Measurements from ENCODE around the gene RALGAPA1. TPM values are rescaled to one million over a fixed set of nuclear protein-coding genes. Genes with fewer than 3 reads are reported as not detected.

Gene RALGAPA1
- total RNA-seq, 1 experiment from 2014 or later, result 31.7 TPM

GRCh38 chr14:35653045-35653444 lies 156.1 kb downstream of the RALGAPA1 start:
- ChIA-PET POLR2A (no interaction called here), CTCF (no interaction called here)
- H3K9me3 Mint-ChIP-seq, result no peaks in the 10 kb centered on the region
- TF ChIP-seq, protein P1, sequence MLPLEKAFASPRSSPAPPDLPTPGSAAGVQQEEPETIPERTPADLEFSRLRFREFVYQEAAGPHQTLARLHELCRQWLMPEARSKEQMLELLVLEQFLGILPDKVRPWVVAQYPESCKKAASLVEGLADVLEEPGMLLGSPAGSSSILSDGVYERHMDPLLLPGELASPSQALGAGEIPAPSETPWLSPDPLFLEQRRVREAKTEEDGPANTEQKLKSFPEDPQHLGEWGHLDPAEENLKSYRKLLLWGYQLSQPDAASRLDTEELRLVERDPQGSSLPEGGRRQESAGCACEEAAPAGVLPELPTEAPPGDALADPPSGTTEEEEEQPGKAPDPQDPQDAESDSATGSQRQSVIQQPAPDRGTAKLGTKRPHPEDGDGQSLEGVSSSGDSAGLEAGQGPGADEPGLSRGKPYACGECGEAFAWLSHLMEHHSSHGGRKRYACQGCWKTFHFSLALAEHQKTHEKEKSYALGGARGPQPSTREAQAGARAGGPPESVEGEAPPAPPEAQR (CRISPR knock-in tag; IDR thresholded peaks at IDR 0.05), result no peak
- TF ChIP-seq IRF1 (CRISPR knock-in tag; IDR thresholded peaks at IDR 0.05) (no peak), ETV6 (CRISPR knock-in tag; IDR thresholded peaks at IDR 0.05) (no peak), ZNF532 (CRISPR knock-in tag; IDR thresholded peaks at IDR 0.05; ENCODE audit: borderline replicate concordance) (no peak), GTF2I (CRISPR knock-in tag; conservative IDR thresholded peaks at IDR 0.05) (no peak), CREB1 (CRISPR knock-in tag; IDR thresholded peaks at IDR 0.05) (no peak), FOXJ3 (CRISPR knock-in tag; IDR thresholded peaks at IDR 0.05; ENCODE audit: borderline replicate concordance) (no peak), ATF1 (CRISPR knock-in tag; IDR thresholded peaks at IDR 0.05) (no peak), CDX4 (CRISPR knock-in tag; IDR thresholded peaks at IDR 0.05; ENCODE audit: borderline replicate concordance) (no peak), ZNF317 (CRISPR knock-in tag; IDR thresholded peaks at IDR 0.05; ENCODE audit: borderline replicate concordance, low read depth) (no peak), ZNF121 (CRISPR knock-in tag; IDR thresholded peaks at IDR 0.05) (no peak), KAT7 (CRISPR knock-in tag; IDR thresholded peaks at IDR 0.05; ENCODE audit: borderline replicate concordance) (no peak), NR3C1 (CRISPR knock-in tag; conservative IDR thresholded peaks at IDR 0.05; ENCODE audit: low read depth) (no peak)
- TF ChIP-seq, protein P2, sequence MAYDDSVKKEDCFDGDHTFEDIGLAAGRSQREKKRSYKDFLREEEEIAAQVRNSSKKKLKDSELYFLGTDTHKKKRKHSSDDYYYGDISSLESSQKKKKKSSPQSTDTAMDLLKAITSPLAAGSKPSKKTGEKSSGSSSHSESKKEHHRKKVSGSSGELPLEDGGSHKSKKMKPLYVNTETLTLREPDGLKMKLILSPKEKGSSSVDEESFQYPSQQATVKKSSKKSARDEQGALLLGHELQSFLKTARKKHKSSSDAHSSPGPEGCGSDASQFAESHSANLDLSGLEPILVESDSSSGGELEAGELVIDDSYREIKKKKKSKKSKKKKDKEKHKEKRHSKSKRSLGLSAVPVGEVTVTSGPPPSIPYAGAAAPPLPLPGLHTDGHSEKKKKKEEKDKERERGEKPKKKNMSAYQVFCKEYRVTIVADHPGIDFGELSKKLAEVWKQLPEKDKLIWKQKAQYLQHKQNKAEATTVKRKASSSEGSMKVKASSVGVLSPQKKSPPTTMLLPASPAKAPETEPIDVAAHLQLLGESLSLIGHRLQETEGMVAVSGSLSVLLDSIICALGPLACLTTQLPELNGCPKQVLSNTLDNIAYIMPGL (CRISPR knock-in tag; IDR thresholded peaks at IDR 0.05), result no peak
- TF ChIP-seq, protein P3, sequence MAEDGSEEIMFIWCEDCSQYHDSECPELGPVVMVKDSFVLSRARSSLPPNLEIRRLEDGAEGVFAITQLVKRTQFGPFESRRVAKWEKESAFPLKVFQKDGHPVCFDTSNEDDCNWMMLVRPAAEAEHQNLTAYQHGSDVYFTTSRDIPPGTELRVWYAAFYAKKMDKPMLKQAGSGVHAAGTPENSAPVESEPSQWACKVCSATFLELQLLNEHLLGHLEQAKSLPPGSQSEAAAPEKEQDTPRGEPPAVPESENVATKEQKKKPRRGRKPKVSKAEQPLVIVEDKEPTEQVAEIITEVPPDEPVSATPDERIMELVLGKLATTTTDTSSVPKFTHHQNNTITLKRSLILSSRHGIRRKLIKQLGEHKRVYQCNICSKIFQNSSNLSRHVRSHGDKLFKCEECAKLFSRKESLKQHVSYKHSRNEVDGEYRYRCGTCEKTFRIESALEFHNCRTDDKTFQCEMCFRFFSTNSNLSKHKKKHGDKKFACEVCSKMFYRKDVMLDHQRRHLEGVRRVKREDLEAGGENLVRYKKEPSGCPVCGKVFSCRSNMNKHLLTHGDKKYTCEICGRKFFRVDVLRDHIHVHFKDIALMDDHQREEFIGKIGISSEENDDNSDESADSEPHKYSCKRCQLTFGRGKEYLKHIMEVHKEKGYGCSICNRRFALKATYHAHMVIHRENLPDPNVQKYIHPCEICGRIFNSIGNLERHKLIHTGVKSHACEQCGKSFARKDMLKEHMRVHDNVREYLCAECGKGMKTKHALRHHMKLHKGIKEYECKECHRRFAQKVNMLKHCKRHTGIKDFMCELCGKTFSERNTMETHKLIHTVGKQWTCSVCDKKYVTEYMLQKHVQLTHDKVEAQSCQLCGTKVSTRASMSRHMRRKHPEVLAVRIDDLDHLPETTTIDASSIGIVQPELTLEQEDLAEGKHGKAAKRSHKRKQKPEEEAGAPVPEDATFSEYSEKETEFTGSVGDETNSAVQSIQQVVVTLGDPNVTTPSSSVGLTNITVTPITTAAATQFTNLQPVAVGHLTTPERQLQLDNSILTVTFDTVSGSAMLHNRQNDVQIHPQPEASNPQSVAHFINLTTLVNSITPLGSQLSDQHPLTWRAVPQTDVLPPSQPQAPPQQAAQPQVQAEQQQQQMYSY (CRISPR knock-in tag; IDR thresholded peaks at IDR 0.05), result no peak
- TF ChIP-seq, protein P4, sequence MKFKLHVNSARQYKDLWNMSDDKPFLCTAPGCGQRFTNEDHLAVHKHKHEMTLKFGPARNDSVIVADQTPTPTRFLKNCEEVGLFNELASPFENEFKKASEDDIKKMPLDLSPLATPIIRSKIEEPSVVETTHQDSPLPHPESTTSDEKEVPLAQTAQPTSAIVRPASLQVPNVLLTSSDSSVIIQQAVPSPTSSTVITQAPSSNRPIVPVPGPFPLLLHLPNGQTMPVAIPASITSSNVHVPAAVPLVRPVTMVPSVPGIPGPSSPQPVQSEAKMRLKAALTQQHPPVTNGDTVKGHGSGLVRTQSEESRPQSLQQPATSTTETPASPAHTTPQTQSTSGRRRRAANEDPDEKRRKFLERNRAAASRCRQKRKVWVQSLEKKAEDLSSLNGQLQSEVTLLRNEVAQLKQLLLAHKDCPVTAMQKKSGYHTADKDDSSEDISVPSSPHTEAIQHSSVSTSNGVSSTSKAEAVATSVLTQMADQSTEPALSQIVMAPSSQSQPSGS (CRISPR knock-in tag; IDR thresholded peaks at IDR 0.05; ENCODE audit: borderline replicate concordance, low read depth), result no peak
- TF ChIP-seq, protein P5, sequence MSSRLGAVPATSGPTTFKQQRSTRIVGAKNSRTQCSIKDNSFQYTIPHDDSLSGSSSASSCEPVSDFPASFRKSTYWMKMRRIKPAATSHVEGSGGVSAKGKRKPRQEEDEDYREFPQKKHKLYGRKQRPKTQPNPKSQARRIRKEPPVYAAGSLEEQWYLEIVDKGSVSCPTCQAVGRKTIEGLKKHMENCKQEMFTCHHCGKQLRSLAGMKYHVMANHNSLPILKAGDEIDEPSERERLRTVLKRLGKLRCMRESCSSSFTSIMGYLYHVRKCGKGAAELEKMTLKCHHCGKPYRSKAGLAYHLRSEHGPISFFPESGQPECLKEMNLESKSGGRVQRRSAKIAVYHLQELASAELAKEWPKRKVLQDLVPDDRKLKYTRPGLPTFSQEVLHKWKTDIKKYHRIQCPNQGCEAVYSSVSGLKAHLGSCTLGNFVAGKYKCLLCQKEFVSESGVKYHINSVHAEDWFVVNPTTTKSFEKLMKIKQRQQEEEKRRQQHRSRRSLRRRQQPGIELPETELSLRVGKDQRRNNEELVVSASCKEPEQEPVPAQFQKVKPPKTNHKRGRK (CRISPR knock-in tag; IDR thresholded peaks at IDR 0.05; ENCODE audit: borderline replicate concordance), result no peak
- TF ChIP-seq, protein P6, sequence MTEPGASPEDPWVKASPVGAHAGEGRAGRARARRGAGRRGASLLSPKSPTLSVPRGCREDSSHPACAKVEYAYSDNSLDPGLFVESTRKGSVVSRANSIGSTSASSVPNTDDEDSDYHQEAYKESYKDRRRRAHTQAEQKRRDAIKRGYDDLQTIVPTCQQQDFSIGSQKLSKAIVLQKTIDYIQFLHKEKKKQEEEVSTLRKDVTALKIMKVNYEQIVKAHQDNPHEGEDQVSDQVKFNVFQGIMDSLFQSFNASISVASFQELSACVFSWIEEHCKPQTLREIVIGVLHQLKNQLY (CRISPR knock-in tag; IDR thresholded peaks at IDR 0.05), result no peak
- TF ChIP-seq, protein P7, sequence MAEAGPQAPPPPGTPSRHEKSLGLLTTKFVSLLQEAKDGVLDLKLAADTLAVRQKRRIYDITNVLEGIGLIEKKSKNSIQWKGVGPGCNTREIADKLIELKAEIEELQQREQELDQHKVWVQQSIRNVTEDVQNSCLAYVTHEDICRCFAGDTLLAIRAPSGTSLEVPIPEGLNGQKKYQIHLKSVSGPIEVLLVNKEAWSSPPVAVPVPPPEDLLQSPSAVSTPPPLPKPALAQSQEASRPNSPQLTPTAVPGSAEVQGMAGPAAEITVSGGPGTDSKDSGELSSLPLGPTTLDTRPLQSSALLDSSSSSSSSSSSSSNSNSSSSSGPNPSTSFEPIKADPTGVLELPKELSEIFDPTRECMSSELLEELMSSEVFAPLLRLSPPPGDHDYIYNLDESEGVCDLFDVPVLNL (CRISPR knock-in tag; IDR thresholded peaks at IDR 0.05; ENCODE audit: borderline replicate concordance, low read depth), result no peak
- H3K27me3 Mint-ChIP-seq (ENCODE audit: low read depth), result no peaks in the 10 kb centered on the region
- no peak overlapping the region for H3K4me3 Mint-ChIP-seq
- no peaks in the 10 kb centered on the region for H3K36me3 Mint-ChIP-seq
- H3K27ac Mint-ChIP-seq, result no peak overlapping the region
- H3K4me1 Mint-ChIP-seq, result no peaks in the 10 kb centered on the region
- ATAC-seq (no peak), DNase-seq (ENCODE audit: low spot score) (no peak)

Data from WTC11 (cell line).